ENCODE data around the gene PPL. TPM values are rescaled to one million over a fixed set of nuclear protein-coding genes. Genes with fewer than 3 reads are reported as not detected.
"Not testable (repeated sequence)": the region's sequence is repeated elsewhere in the genome, so short reads cannot be mapped to it uniquely, and the experiment has no call there.

Gene PPL, protein sequence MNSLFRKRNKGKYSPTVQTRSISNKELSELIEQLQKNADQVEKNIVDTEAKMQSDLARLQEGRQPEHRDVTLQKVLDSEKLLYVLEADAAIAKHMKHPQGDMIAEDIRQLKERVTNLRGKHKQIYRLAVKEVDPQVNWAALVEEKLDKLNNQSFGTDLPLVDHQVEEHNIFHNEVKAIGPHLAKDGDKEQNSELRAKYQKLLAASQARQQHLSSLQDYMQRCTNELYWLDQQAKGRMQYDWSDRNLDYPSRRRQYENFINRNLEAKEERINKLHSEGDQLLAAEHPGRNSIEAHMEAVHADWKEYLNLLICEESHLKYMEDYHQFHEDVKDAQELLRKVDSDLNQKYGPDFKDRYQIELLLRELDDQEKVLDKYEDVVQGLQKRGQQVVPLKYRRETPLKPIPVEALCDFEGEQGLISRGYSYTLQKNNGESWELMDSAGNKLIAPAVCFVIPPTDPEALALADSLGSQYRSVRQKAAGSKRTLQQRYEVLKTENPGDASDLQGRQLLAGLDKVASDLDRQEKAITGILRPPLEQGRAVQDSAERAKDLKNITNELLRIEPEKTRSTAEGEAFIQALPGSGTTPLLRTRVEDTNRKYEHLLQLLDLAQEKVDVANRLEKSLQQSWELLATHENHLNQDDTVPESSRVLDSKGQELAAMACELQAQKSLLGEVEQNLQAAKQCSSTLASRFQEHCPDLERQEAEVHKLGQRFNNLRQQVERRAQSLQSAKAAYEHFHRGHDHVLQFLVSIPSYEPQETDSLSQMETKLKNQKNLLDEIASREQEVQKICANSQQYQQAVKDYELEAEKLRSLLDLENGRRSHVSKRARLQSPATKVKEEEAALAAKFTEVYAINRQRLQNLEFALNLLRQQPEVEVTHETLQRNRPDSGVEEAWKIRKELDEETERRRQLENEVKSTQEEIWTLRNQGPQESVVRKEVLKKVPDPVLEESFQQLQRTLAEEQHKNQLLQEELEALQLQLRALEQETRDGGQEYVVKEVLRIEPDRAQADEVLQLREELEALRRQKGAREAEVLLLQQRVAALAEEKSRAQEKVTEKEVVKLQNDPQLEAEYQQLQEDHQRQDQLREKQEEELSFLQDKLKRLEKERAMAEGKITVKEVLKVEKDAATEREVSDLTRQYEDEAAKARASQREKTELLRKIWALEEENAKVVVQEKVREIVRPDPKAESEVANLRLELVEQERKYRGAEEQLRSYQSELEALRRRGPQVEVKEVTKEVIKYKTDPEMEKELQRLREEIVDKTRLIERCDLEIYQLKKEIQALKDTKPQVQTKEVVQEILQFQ (N-terminal part only)
- 0.82 TPM for total RNA-seq

DNA sequence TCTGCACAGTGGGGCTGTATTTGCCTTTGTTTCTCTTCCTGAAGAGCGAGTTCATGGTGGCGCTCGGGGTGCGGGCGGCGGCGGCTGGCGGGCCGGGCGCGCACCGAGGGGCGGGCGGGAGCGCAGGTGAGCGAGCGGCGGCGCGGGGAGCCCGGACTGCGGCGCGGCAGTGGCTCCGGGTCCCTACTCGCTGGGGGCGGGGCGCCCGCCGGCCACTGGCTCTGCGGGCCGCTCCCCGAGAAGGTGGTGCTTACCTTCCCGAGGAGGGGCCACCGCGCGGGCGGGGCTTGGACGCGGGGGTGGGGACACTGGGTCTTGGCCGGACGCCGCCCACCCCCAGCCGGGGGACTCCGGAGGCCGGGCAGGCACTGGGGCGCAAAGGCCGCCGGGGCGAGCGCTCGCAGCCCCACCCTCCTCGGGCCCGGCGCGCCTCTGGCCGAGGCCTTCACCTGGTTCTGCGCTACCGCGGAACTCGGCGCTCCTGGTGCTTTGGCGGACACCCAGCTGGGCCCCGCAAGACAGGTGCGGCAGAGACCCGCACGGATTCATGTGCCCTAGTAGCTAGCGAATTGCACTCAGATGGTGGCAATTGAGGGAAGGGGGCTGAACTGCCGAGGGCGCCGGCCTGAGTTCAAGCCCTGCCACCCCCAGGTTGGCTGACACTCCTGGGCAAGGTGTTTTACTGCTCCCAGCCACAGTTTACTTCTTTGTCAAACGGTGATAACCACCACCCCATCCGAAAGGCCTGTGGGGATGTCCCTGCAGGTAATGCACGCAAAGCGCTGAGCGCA lies at the start of gene PPL:
Gene PPL, minus strand, starts transcription at position 158 of the 791 bp plus-strand sequence. Its CDS starts 103 bp downstream, at position 55.
- FAIRE-seq (no peak), DNase-seq (ENCODE audit: low spot score in 2 of 2) (peak in 1 of 2 donors; percentile 59)

DNA sequence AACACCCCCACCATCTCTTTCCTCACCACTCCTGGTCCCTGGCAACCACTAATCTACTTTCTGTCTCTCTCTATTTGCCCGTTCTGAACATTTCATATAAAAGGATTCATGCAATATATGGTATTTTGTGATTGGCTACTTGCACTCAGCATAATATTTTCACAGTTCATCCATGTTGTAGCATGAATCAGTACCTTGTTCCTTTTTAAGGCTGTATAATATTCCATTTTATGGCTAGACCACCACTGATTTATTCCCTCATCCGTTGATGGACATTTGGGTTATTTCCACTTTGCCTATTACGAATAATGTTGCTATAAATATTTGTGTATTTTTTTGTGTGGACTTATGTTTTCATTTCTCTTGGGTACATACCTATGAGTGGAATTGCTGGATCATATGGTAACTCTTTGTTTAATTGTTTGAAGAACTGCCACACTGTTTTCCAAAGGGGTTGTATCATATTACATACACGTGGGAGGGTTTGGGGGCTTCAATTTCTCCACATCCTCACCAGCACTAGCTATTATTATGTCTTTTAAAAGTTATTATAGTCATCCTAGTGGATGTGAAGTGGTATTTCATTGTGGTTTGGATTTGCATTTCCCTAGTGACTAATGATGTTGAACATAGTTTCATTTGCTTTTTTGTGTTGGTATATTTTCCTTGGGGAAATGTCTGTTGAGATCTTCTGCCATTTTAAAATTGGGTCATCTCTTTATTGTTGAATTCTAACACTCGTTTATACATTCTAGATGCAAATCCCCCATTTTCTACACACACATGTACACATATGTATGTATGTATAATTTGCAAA lies 47.4 kb upstream of the PPL start:
- FAIRE-seq: no peak
- no peak for DNase-seq (ENCODE audit: low spot score in 2 of 2)

DNA sequence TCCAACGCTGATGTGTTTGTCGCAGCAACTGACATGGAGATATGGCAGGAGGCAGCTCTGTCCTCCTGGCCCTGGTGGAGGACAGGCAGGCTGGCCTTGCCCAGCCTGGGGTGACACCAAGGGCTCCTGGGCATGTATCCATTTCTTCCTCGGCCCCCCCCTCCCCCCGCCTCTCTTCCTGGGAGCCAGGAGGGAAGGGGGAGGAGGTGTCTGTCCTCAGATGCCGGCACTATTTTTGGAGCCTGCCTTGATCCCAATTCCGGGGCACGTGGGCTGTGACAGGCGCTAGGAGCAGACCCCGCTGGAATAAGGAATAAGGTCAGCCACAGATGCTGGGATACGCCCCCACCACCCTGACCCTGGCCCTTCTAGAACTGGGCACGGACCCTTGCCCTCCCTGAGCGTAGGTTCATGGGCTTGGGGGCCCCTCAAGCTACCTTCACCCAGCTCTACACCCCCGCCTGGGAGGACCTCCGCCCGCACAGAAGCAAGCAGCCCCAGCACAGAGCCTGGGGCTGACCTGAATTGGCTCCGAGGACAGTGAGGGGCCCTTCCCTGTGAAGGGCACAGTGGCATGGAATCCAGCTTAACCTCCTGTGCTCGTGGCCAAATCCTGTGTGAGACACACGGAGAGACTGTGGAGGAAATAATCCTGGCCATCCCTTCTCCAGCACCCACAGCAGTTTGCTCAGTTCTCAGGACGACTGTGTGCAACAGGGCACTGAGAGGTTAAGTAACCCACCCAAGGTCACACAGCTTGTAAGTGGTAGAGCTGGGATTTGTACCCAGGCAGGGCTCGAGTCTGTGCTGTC lies 45.3 kb upstream of the PPL start:
- FAIRE-seq (no peak), DNase-seq (ENCODE audit: low spot score in 2 of 2) (peak in 1 of 2 donors; percentile 54)

- FAIRE-seq (no peak), DNase-seq (ENCODE audit: low spot score in 2 of 2) (no peak)
These were observed 44.5 kb upstream of the PPL start for GRCh38 chr16:4981473-4981872.

DNA sequence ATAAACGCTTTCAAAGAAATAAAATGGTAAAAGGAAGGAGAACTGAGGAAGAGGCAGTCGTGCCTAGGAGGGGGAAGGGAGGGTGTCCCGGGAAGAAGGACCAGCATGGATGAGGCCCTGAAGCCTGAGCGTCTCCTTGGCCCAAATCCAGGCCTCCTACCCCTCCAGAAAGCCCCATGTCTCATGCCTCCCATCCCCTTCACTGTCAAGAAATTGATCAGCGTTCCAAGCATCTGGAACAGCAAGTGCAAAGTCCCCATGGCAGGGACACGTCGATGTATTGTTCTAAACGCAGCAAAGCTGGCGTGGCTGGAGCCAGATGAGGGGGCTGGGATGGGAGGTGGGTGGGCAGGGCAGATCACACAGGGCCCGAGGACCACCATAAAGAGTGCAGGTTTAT lies 43.7 kb upstream of the PPL start:
- no peak for DNase-seq (ENCODE audit: low spot score in 2 of 2)
- FAIRE-seq: no peak

DNA sequence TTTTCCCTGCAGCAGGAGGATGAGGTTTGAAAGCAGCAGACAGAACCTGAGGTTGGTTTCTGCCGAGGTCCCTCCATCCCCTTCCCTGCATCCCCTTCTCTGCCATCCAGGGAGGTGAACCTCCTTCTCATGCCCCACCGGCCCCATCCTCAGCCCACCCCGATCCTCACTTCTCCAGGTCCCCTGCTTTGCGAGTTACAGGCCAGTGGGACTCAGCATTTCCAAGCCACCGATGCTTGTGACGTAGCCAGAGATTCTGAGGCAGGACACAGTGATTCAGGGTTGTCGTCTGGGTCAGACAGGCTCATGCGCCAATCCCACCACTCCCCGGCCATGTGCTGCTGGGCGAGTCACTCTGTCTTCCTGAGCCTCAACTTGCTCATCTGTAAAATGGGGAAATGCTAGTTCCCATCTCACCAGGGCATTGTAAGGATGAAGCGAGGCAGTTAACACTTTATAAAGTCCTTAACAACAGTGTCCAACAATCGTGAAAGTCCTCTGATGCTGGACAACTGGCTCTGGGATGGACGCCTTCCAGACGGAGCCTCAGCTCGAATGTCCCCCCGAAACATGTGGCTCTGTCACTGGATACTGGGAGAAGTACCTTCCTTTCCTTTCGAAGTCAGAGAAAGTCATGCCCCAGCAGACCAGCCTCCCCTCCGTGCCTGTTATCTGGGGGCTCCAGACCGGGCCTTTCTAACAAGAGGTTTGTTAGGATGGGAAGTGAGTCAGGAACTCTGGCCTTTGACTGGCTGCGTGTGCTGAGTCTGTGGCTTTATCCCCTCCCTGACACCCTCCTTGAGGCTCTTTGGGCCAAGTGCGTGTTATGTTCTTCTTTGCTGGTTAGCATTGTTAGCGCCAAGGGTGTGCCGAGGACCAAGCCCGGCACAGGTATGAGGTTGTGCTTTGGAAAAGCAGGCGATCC lies 43.0 kb upstream of the PPL start:
- DNase-seq (ENCODE audit: low spot score in 2 of 2) (no peak), FAIRE-seq (no peak)

DNA sequence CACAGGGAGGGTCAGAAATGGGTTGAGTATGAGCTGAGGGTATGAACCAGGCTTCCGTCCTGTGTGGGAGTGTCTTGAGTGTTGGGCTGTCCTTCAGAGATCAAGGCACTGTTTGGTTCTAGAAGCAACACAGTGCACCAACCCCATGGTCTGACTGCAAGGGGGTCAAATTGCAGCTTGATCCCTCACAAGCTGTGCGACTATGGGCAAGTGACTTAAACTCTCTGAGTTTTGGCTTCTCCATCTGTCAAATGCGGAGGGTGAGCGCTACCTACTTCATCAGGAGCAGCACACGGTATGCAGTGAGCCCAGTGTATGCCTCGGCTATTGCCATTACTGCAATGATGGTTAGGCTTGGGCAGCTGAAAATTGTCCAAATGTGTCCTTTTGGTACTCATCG lies 42.2 kb upstream of the PPL start:
- DNase-seq (ENCODE audit: low spot score in 2 of 2): no peak
- no peak for FAIRE-seq

DNA sequence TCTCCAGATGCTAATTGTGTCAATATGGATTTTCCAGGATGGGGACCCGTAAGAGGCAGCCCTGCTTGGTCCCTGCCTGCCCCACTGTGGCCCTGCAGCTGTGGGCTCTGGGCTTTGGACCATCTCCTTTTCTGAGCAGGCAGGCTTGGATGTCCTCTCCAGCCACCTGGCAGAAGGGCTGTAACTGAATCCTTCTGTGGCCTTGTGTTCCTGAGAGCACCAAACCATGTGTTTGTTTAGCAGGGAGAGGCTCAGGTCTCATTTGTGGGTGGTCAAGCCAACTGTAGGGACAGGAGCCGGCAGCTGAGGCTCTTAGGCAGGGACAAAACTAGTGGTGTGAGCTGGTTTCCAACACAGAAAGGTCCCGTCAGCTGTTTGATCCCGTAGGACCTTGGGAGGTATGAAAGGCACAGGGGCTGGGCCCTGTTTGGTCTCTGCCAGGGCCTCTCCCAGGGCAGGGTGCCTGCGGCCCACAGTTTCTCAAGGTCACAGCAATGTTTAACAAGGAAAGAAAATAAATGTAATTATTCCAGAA lies 39.7 kb upstream of the PPL start:
- FAIRE-seq (no peak), DNase-seq (ENCODE audit: low spot score in 2 of 2) (no peak)

GRCh38 chr16:4976079-4976478 lies 39.1 kb upstream of the PPL start:
- DNase-seq (ENCODE audit: low spot score in 2 of 2): no peak
- no peak for FAIRE-seq

DNA sequence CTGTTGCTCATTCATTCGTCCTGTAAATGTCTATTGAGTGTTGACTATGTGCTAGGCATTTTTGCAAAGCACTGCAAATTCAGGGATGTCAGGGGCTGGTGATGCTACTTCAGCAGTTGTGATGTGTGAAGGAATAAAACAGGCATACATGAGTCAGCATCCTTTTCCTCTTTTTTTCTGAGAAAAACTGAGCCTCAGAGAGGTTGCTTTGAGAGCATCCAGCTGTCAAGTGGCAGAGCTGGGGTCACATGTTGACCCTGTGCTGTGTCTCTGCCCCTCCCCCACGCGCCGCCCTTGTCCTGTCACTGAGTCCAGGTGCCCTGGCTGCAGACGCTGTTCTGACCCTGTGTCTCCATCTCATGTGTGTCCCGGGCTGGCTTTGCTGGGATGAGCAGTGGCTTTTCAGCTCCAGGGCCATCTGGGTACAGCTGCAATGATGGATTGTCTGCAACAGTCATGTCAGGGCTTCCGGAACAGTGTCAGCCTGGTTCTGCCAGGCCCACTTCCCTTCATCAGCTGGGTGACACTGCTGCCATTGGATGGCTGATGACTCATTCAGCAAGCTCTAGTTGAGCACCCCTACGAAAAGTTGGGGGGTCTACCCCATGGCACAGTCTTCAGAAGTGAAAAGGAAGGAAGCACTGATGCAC lies 36.1 kb upstream of the PPL start:
- DNase-seq (ENCODE audit: low spot score in 2 of 2) (no peak), FAIRE-seq (no peak)

DNA sequence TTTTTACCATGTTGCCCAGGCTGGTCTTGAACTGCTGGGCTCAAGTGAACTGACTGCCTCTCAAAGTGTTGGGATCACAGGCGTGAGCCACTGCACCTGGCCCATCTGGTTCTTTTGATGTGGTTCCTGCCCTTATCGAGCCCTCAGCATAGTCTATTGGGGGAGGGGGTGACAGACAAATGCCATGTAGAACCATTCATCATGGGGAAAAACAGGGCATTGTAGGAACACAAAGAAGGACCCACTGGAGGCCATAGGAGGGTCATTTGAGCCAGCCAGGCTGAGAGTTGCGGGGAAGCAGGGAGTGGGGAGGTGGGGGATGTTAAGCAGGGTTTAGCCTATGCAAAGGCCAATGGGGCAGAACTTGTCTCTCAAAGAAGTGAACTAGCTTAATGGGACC lies 33.1 kb upstream of the PPL start:
- no peak for DNase-seq (ENCODE audit: low spot score in 2 of 2)
- FAIRE-seq: no peak

- FAIRE-seq (no peak), DNase-seq (ENCODE audit: low spot score in 2 of 2) (no peak)
These were observed 32.0 kb upstream of the PPL start for GRCh38 chr16:4968879-4969483.

DNA sequence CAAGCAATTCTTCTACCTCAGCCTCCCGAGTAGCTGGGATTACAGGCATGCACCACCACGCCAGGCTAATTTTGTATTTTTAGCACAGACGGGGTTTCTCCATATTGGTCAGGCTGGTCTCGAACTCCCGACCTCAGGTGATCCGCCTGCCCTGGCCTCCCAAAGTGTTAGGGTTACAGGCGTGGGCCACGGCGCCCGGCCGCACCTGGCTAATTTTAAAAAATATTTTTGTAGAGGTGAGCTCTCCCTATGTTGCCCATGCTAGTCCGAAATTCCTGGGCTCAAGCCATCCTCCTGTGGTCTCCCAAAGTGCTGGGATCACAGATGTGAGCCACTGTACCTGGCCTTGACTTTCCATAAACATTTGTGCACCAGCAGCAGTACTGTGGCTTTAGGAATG lies 31.3 kb upstream of the PPL start:
- not testable (repeated sequence) for FAIRE-seq; DNase-seq (ENCODE audit: low spot score in 2 of 2)

DNA sequence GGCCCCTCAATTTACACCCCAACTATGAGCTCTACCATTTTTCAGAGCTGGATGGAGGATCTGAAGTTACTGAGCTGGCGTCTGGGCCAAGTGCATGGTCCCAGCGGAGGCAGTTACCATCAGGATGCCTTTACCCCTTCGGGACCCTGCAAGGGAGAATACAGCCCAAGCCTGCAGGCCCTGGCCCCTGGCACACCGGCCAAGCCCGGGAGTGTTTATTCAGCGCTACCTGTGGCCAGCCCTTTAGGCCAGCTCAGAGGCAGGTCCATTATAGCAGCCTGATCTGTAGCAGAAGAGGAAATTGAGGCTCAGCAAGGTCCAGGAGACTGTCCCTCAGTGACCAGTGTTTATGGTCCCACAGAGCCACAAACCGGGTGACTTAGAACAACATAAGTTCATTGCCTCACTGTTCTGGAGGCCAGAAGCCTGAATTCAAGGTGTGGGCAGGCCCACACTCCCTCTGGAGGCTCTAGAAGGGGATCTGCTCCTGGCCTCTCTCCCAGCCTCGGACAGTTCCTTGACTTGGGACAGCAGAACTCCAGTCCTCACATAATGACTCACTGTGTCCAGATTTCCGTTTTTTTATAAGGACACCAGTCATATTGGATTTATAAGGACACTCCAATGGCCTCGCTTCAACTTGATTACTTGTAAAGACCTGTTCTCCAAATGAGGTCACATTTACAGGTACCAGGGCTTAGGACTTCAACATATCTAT lies 29.9 kb upstream of the PPL start:
- DNase-seq (ENCODE audit: low spot score in 2 of 2) (no peak), FAIRE-seq (no peak)

DNA sequence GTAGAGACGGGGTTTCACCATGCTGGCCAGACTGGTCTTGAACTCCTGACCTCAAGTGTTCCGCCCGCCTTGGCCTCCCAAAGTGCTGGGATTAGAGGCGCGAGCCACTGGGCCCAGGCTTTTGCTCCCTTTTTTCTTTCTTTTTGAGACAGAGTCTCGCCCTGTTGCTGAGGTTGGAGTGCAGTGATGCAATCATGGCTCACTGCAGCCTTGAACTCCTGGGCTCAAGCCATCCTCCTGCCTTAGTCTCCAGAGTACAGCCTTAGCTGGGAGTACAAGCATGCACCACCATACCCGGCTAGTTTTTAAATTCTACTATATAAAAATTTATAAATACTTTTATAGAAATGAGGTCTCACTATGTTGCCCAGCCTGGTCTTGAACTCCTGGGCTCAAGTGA lies 26.6 kb upstream of the PPL start:
- not testable (repeated sequence) for DNase-seq (ENCODE audit: low spot score in 2 of 2); FAIRE-seq

All from frontal cortex (tissue), 4 donors.